Endothelial cell (in vitro differentiated cells): ENCODE results near the gene ADCY10. TPM values are rescaled to one million over a fixed set of nuclear protein-coding genes. Genes with fewer than 3 reads are reported as not detected.

Source experiments
- DNase-seq: peaks from one replicate; pipeline ENCODE4 v3.0.0; 2021; ENCODE audit warnings: low spot score
- H3K27ac Mint-ChIP-seq: one replicate; pipeline ENCODE4 v1.8.0; 2021; ENCODE audit warnings: mixed read lengths, inconsistent platforms; ENCODE audit not compliant: unreplicated experiment
- H3K27me3 Mint-ChIP-seq: one replicate; pipeline ENCODE4 v1.8.0; 2021; ENCODE audit warnings: mild to moderate bottlenecking, moderate library complexity, mixed read lengths, inconsistent platforms; ENCODE audit not compliant: unreplicated experiment
- H3K36me3 Mint-ChIP-seq: one replicate; pipeline ENCODE4 v1.8.0; 2021; ENCODE audit warnings: mild to moderate bottlenecking, low read depth, mixed read lengths, inconsistent platforms; ENCODE audit not compliant: unreplicated experiment
- H3K4me1 Mint-ChIP-seq: one replicate; pipeline ENCODE4 v1.8.0; 2021; ENCODE audit warnings: mild to moderate bottlenecking, mixed read lengths, inconsistent platforms; ENCODE audit not compliant: unreplicated experiment
- H3K4me3 Mint-ChIP-seq: one replicate; pipeline ENCODE4 v1.8.0; 2021; ENCODE audit warnings: mild to moderate bottlenecking, mixed read lengths, inconsistent platforms; ENCODE audit not compliant: unreplicated experiment
- H3K9me3 Mint-ChIP-seq: one replicate; pipeline ENCODE4 v1.8.0; 2021; ENCODE audit warnings: mixed read lengths, inconsistent platforms; ENCODE audit not compliant: unreplicated experiment
- total RNA-seq: library from RNA; stranded (reverse); fragmentation: NEBNext Ultra II Directional; extraction: Animal tissue kit (Norgen Biotek cat#: 25700); gene quantifications from one replicate; pipeline ENCODE4 v1.2.1, GENCODE V29; 2021; ENCODE audit not compliant: unreplicated experiment
- TF ChIP-seq, protein P1 (sequence below): fragments of 200-600 bp; sonication (generic); IDR thresholded peaks from one replicate; pipeline ENCODE4 v1.5.0; 2021; ENCODE audit warnings: antibody characterized with exemption; ENCODE audit not compliant: unreplicated experiment

ADCY10 gene
- total RNA-seq, 1 donor from 2014 or later = 0.31 TPM

DNA sequence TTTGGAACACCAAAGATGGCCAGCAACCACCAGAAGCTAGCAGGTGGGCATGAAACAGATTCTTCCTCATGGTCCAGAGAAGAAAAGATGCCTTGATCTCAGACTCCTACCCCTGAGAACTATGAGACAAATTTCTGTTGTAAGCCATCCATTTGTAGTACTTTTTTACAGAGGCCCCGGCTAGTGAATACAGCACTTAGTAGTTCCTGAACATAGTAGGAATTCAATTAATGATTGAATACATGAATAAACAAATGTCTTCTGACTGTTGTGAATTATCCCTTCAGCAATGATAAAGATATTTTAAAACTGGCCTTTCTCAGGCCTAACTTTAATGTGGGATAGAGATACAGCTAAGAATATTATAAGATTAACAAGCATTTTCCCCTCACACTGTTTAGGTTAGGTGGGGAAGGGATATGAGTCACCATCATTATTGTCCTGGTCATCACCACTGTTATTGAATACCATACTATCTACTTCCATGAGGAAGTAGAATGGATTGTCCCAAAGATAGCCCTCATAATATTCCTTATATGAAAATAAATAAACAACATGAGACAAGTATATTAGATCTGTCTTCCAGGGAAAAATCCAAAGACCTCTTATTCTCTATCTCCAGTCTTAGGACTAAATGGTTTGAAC is 51.4 kb downstream of the ADCY10 start:
- Mint-ChIP-seq H3K4me1 (peaks cover 5% of the 10 kb centered on the region), H3K27ac (no peak overlapping the region), H3K9me3 (no peaks in the 10 kb centered on the region), H3K36me3 (peaks cover 6% of the 10 kb centered on the region), H3K4me3 (no peak overlapping the region), H3K27me3 (peaks cover 3% of the 10 kb centered on the region)
- DNase-seq = no peak
- TF ChIP-seq, protein P1, sequence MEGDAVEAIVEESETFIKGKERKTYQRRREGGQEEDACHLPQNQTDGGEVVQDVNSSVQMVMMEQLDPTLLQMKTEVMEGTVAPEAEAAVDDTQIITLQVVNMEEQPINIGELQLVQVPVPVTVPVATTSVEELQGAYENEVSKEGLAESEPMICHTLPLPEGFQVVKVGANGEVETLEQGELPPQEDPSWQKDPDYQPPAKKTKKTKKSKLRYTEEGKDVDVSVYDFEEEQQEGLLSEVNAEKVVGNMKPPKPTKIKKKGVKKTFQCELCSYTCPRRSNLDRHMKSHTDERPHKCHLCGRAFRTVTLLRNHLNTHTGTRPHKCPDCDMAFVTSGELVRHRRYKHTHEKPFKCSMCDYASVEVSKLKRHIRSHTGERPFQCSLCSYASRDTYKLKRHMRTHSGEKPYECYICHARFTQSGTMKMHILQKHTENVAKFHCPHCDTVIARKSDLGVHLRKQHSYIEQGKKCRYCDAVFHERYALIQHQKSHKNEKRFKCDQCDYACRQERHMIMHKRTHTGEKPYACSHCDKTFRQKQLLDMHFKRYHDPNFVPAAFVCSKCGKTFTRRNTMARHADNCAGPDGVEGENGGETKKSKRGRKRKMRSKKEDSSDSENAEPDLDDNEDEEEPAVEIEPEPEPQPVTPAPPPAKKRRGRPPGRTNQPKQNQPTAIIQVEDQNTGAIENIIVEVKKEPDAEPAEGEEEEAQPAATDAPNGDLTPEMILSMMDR = no peak

DNA sequence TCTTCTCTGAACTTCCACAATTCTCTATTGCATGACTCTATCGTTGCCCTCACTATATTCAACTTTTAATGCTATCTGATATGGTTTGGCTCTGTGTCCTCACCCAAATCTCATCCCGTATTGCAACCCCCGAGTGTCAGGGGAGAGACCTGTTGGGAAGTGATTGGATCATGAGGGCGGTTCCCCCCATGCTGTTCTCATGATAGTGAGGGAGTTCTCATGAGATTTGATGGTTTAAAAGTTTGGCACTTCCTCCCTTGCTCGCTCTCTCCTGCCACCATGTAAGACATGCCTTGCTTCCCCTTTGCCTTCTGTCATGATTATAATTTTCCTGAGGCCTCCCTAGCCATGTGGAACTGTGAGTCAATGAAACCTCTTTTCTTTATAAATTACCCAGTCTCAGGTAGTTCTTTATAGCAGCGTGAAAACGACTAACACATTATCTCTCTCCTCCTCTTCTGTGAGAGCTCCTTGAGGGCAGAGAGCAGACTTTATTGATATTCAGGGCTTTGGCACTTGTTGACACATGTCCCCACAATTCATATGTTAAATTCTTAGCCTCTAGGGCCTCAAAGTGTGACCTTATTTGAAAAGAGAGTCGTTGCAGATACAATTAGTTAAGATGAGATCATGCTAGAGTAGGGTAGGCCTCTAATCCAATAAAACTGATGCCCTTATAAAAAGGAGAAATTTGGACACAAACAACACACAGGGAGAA is 52.1 kb downstream of the ADCY10 start:
- no peaks in the 10 kb centered on the region for H3K9me3 Mint-ChIP-seq

GRCh38 chr1:167860231-167860923 is 53.6 kb downstream of the ADCY10 start:
- H3K4me3 Mint-ChIP-seq = no peak overlapping the region
- peaks cover 5% of the 10 kb centered on the region for H3K4me1 Mint-ChIP-seq
- H3K9me3 Mint-ChIP-seq = no peaks in the 10 kb centered on the region
- TF ChIP-seq, protein P1 = no peak
- DNase-seq = no peak
- peaks cover 3% of the 10 kb centered on the region for H3K27me3 Mint-ChIP-seq
- peaks cover 6% of the 10 kb centered on the region for H3K36me3 Mint-ChIP-seq
- no peak overlapping the region for H3K27ac Mint-ChIP-seq

More for the DNA sequence above, 52.1 kb downstream of the ADCY10 start:
- H3K4me3 Mint-ChIP-seq = no peak overlapping the region
- H3K36me3 Mint-ChIP-seq = peaks cover 6% of the 10 kb centered on the region
- H3K27ac Mint-ChIP-seq = no peak overlapping the region
- DNase-seq = no peak
- peaks cover 5% of the 10 kb centered on the region for H3K4me1 Mint-ChIP-seq
- TF ChIP-seq, protein P1 = no peak
- H3K27me3 Mint-ChIP-seq = peaks cover 3% of the 10 kb centered on the region

- Mint-ChIP-seq H3K4me1 (no peaks in the 10 kb centered on the region), H3K9me3 (no peaks in the 10 kb centered on the region), H3K27ac (no peak overlapping the region), H3K27me3 (peaks cover 2% of the 10 kb centered on the region), H3K4me3 (no peak overlapping the region), H3K36me3 (peaks cover 6% of the 10 kb centered on the region)
- DNase-seq = no peak
- TF ChIP-seq, protein P1 = no peak
Observed at GRCh38 chr1:167856711-167857418, 57.1 kb downstream of the ADCY10 start.
